ENCODE measurements around the gene CCDC187. TPM values are rescaled to one million over a fixed set of nuclear protein-coding genes. Genes with fewer than 3 reads are reported as not detected.

Gene CCDC187
- total and polyA plus RNA-seq, 2 of the 13 experiments (the other 11 are each of a cell fraction or from before 2014, with no cell fraction given), result 0.03 to 0.13 TPM

DNA sequence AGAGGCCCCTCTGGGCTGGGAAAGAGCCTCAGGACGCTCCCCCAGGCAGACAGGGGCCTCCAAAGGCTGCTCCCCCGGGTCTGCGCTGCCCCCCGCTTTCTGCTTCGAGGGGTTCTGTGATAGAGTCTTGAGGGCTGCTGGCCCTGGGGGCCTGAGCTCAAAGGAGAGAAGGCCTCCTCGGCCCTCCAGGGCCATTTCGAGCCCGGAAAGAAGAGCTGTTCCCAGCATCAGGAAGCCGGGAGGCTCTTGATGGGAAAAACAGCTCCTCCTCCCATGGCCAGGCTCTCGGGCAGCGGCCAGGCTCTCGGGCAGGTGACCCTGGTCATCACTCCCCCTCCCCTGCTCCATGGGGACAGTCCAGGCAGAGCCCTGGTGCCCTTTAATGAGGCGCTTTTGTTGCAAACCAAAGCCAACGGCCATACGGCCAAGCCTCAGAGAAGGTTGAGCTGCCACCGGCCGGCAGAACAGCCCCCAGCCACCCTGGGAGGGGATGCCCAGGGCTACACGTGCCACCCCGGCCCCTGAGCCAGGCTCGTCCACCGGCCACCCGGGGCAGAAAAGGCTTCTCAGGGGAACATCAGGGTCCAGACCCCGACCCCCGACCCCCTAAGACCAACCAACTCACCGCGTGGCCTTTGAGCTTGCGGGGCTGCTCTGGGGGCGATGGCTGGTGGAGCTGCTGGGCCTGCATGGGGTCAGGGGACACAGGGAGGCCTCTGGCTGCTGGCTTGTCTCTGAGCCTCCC, 42.0 kb downstream of the CCDC187 start:
- intact Hi-C loops (cut with micrococcal nuclease; ENCODE audit: unreplicated experiment) (no loop called here), in situ Hi-C loops (cut with HindIII; ENCODE audit: extremely low pct_ligation_motif_present, low pct_unique_long_range_greater_than_20kb) (loop anchor here (25.0 kb wide), 1 partner anchor 275 kb away; no protein-coding TSS in a partner anchor)
- H3K79me2 ChIP-seq (ENCODE audit: insufficient read depth, low read length), result no peaks in the 10 kb centered on the region
- WGBS (ENCODE audit: low lambda C conversion rate), result no CpG with 5 or more reads among the region's 28 CpGs
- no peak for TF ChIP-seq TMF1 (CRISPR knock-in tag; IDR thresholded peaks at IDR 0.05; ENCODE audit: low read depth)
- no peak for TF ChIP-seq SALL1 (CRISPR knock-in tag; IDR thresholded peaks at IDR 0.05)
- POLR2A ChIA-PET, result no interaction called here
- 0 out of 2 replicates have a peak, but pooled peaks cover 14% of the 10 kb centered on the region for H3K4me1 ChIP-seq (ENCODE audit: insufficient read depth, low read length)
- H2AFZ ChIP-seq (ENCODE audit: low read length), result no peak overlapping the region
- CTCF ChIA-PET (ENCODE audit: low intra/inter-chr PET ratio, low total read pairs), result no interaction called here
- no peak overlapping the region for H3K4me3 ChIP-seq (replicated peaks in 1 of 3; ENCODE audit: insufficient read depth in 1 of 3, low read depth in 2 of 3, low read length in 3 of 3)
- H4K20me1 ChIP-seq (ENCODE audit: insufficient read depth, low read length), result no peaks in the 10 kb centered on the region
- H3K36me3 ChIP-seq (replicated peaks in 1 of 2; ENCODE audit: control insufficient read depth in 1 of 2, insufficient read depth in 2 of 2, low read length in 2 of 2), result no peaks in the 10 kb centered on the region
- no peak overlapping the region for H3K4me2 ChIP-seq (ENCODE audit: low read depth, low read length)
- no peak for ATAC-seq
- no peak overlapping the region for H3K9ac ChIP-seq (ENCODE audit: insufficient read depth, low read depth, low read length)
- no peaks in the 10 kb centered on the region for H3K9me3 ChIP-seq (ENCODE audit: low read length)
- DNase-seq (ENCODE audit: low spot score), result no peak
- peaks cover 29 to 90% of the 10 kb centered on the region in 2 experiments; a peak in 4 of 5 replicates for H3K27me3 ChIP-seq (ENCODE audit: control insufficient read depth in 1 of 2, insufficient read depth in 2 of 2, low read length in 2 of 2)
- BruUV-seq (replicated peaks), result no TSS peak
- no peak overlapping the region for H3K27ac ChIP-seq (ENCODE audit: extremely low read length, insufficient read depth, low read length)
- FAIRE-seq, result no peak

DNA sequence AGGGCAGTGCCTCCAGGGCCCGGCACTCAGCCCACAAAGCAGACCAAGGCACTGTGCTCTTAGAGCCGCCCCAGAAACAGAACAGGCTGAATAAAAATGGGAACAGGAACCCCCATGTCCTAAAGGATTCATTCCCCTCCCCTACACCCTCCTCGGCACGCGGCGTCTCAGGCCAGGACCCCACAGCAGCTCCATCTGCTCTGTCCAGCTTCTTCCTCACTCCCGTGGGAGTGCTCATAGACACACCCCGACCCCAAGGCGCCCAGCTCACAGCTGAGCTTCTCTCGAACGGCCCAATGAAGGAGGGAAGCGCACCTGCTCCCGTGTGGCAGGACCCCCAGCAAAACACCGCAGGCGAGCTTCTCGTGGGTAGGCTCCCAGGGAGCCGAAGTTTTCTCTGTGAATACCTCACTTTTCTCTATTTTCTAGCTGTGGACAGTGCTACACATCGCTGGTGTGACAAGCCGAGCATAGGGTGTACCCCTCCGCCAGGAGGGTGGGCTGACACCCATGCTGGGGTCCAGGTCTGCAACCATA, 42.9 kb downstream of the CCDC187 start:
- no peaks in the 10 kb centered on the region for H3K79me2 ChIP-seq (ENCODE audit: insufficient read depth, low read length)
- no peaks in the 10 kb centered on the region for H4K20me1 ChIP-seq (ENCODE audit: insufficient read depth, low read length)
- H3K4me1 ChIP-seq (ENCODE audit: insufficient read depth, low read length), result peaks cover 13% of the 10 kb centered on the region
- FAIRE-seq, result no peak
- DNase-seq (ENCODE audit: low spot score), result no peak
- H3K27me3 ChIP-seq (ENCODE audit: control insufficient read depth in 1 of 2, insufficient read depth in 2 of 2, low read length in 2 of 2), result peaks cover 29 to 93% of the 10 kb centered on the region in 2 experiments
- in situ Hi-C loops (cut with HindIII; ENCODE audit: extremely low pct_ligation_motif_present, low pct_unique_long_range_greater_than_20kb) (loop anchor here (25.0 kb wide), 1 partner anchor 274 kb away; no protein-coding TSS in a partner anchor), intact Hi-C loops (cut with micrococcal nuclease; ENCODE audit: unreplicated experiment) (no loop called here)
- CTCF ChIA-PET (ENCODE audit: low intra/inter-chr PET ratio, low total read pairs), result no interaction called here
- H2AFZ ChIP-seq (ENCODE audit: low read length), result no peak overlapping the region
- H3K9me3 ChIP-seq (ENCODE audit: low read length), result no peaks in the 10 kb centered on the region
- H3K4me3 ChIP-seq (replicated peaks in 1 of 3; ENCODE audit: insufficient read depth in 1 of 3, low read depth in 2 of 3, low read length in 3 of 3), result no peak overlapping the region
- no peaks in the 10 kb centered on the region for H3K36me3 ChIP-seq (replicated peaks in 1 of 2; ENCODE audit: control insufficient read depth in 1 of 2, insufficient read depth in 2 of 2, low read length in 2 of 2)
- H3K4me2 ChIP-seq (ENCODE audit: low read depth, low read length), result no peak overlapping the region
- BruUV-seq (replicated peaks), result no TSS peak
- H3K27ac ChIP-seq (ENCODE audit: extremely low read length, insufficient read depth, low read length), result no peak overlapping the region
- 13% methylated on average over 10 of the region's 20 CpGs for WGBS (ENCODE audit: low lambda C conversion rate)
- no peak overlapping the region for H3K9ac ChIP-seq (ENCODE audit: insufficient read depth, low read depth, low read length)
- POLR2A ChIA-PET, result no interaction called here
- no peak for ATAC-seq
- TF ChIP-seq AGO2 (optimal IDR thresholded peaks at IDR 0.05; ENCODE audit: low read depth, low read length) (no peak), BRD4 (CRISPR knock-in tag; IDR thresholded peaks at IDR 0.05) (no peak), ZNF335 (CRISPR knock-in tag; IDR thresholded peaks at IDR 0.05) (no peak), KLF15 (CRISPR knock-in tag; IDR thresholded peaks at IDR 0.05; ENCODE audit: borderline replicate concordance) (no peak), HMGA1 (CRISPR knock-in tag; conservative IDR thresholded peaks at IDR 0.05) (no peak), ZNF484 (CRISPR knock-in tag; IDR thresholded peaks at IDR 0.05; ENCODE audit: borderline replicate concordance, low read depth) (no peak), ZBTB42 (CRISPR knock-in tag; IDR thresholded peaks at IDR 0.05) (no peak)
- TF ChIP-seq, protein P1, sequence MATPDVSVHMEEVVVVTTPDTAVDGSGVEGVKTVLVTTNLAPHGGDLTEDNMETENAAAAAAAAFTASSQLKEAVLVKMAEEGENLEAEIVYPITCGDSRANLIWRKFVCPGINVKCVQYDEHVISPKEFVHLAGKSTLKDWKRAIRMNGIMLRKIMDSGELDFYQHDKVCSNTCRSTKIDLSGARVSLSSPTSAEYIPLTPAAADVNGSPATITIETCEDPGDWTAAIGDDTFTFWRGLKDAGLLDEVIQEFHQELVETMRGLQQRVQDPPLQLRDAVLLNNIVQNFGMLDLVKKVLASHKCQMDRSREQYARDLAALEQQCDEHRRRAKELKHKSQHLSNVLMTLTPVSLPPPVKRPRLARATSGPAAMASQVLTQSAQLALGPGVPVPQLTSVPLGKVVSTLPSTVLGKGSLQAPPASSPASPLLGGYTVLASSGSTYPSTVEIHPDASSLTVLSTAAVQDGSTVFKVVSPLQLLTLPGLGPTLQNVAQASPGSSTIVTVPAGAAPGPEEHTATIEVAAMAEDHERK (CRISPR knock-in tag; IDR thresholded peaks at IDR 0.05; ENCODE audit: low read depth), result no peak
- TF ChIP-seq, protein P2, sequence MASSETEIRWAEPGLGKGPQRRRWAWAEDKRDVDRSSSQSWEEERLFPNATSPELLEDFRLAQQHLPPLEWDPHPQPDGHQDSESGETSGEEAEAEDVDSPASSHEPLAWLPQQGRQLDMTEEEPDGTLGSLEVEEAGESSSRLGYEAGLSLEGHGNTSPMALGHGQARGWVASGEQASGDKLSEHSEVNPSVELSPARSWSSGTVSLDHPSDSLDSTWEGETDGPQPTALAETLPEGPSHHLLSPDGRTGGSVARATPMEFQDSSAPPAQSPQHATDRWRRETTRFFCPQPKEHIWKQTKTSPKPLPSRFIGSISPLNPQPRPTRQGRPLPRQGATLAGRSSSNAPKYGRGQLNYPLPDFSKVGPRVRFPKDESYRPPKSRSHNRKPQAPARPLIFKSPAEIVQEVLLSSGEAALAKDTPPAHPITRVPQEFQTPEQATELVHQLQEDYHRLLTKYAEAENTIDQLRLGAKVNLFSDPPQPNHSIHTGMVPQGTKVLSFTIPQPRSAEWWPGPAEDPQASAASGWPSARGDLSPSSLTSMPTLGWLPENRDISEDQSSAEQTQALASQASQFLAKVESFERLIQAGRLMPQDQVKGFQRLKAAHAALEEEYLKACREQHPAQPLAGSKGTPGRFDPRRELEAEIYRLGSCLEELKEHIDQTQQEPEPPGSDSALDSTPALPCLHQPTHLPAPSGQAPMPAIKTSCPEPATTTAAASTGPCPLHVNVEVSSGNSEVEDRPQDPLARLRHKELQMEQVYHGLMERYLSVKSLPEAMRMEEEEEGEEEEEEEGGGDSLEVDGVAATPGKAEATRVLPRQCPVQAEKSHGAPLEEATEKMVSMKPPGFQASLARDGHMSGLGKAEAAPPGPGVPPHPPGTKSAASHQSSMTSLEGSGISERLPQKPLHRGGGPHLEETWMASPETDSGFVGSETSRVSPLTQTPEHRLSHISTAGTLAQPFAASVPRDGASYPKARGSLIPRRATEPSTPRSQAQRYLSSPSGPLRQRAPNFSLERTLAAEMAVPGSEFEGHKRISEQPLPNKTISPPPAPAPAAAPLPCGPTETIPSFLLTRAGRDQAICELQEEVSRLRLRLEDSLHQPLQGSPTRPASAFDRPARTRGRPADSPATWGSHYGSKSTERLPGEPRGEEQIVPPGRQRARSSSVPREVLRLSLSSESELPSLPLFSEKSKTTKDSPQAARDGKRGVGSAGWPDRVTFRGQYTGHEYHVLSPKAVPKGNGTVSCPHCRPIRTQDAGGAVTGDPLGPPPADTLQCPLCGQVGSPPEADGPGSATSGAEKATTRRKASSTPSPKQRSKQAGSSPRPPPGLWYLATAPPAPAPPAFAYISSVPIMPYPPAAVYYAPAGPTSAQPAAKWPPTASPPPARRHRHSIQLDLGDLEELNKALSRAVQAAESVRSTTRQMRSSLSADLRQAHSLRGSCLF (CRISPR knock-in tag; IDR thresholded peaks at IDR 0.05; ENCODE audit: borderline replicate concordance), result no peak
